ENCODE data around the gene SLIT1.

Gene SLIT1

GRCh38 chr10:97119058-97119745, 66.6 kb downstream of the SLIT1 start:
- TF ChIP-seq, protein P1, sequence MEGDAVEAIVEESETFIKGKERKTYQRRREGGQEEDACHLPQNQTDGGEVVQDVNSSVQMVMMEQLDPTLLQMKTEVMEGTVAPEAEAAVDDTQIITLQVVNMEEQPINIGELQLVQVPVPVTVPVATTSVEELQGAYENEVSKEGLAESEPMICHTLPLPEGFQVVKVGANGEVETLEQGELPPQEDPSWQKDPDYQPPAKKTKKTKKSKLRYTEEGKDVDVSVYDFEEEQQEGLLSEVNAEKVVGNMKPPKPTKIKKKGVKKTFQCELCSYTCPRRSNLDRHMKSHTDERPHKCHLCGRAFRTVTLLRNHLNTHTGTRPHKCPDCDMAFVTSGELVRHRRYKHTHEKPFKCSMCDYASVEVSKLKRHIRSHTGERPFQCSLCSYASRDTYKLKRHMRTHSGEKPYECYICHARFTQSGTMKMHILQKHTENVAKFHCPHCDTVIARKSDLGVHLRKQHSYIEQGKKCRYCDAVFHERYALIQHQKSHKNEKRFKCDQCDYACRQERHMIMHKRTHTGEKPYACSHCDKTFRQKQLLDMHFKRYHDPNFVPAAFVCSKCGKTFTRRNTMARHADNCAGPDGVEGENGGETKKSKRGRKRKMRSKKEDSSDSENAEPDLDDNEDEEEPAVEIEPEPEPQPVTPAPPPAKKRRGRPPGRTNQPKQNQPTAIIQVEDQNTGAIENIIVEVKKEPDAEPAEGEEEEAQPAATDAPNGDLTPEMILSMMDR (IDR thresholded peaks at IDR 0.05; ENCODE audit: low read depth, low read length, missing control alignments) = no peak
- no peak for DNase-seq
- Histone ChIP-seq H3K27me3 (replicated peaks) (peaks cover 1% of the 10 kb centered on the region), H3K27ac (no peak overlapping the region), H3K36me3 (replicated peaks) (no peaks in the 10 kb centered on the region), H3K4me3 (ENCODE audit: low read depth, low read length) (no peak overlapping the region)
- in situ Hi-C loops (cut with HindIII; ENCODE audit: low pct_ligation_motif_present, low sequenced_read_pairs) = no loop called here

GRCh38 chr10:97117372-97117771, 68.4 kb downstream of the SLIT1 start:
- H3K27ac ChIP-seq = no peak overlapping the region
- peaks cover 1% of the 10 kb centered on the region for H3K27me3 ChIP-seq (replicated peaks)
- H3K4me3 ChIP-seq (ENCODE audit: low read depth, low read length) = no peak overlapping the region
- TF ChIP-seq, protein P1 (IDR thresholded peaks at IDR 0.05; ENCODE audit: low read depth, low read length, missing control alignments) = peak; percentile 33
- no peaks in the 10 kb centered on the region for H3K36me3 ChIP-seq (replicated peaks)
- in situ Hi-C loops (cut with HindIII; ENCODE audit: low pct_ligation_motif_present, low sequenced_read_pairs) = no loop called here
- no peak for DNase-seq

DNA sequence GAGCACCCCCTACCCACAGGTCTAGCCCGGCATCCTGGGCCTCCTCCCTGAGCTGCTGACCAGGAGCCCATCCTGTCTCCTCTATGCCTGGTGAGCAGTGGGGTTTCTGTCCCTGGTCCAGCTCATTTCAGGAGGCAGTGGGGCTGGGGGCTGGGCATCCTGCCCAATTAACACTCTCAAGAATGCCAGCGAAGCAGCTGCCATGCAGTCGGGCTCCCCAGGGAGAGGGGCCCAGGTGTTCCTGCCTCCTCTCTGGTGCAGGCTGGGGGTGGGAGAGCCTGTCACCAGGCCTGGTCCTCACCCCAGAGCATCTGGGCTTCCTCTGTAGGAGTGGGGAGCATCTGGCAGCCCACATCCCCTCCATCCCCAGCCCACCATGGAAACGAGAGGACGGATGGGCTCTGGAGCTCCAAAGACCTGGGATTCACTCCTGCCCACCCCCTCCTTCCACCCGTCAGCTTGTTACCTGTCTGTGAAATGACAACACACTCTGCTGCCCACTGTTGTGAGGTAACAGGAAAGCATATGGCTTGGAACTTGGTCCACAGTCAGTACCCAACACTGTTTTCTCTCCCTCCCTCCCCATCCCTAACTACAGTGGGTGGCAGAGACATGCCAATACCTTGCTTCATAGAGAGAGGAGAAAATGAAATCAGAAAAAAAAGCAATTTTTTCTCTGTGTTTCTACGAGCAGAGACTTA, 69.1 kb downstream of the SLIT1 start:
- no peak overlapping the region for H3K4me3 ChIP-seq (ENCODE audit: low read depth, low read length)
- in situ Hi-C loops (cut with HindIII; ENCODE audit: low pct_ligation_motif_present, low sequenced_read_pairs) = no loop called here
- no peaks in the 10 kb centered on the region for H3K36me3 ChIP-seq (replicated peaks)
- peaks cover 1% of the 10 kb centered on the region for H3K27me3 ChIP-seq (replicated peaks)
- H3K27ac ChIP-seq = no peak overlapping the region
- no peak for DNase-seq
- TF ChIP-seq, protein P1 (IDR thresholded peaks at IDR 0.05; ENCODE audit: low read depth, low read length, missing control alignments) = no peak

GRCh38 chr10:97115846-97116245, 69.9 kb downstream of the SLIT1 start:
- H3K27ac ChIP-seq = no peak overlapping the region
- in situ Hi-C loops (cut with HindIII; ENCODE audit: low pct_ligation_motif_present, low sequenced_read_pairs) = no loop called here
- H3K36me3 ChIP-seq (replicated peaks) = no peaks in the 10 kb centered on the region
- H3K4me3 ChIP-seq (ENCODE audit: low read depth, low read length) = no peak overlapping the region
- DNase-seq = no peak
- H3K27me3 ChIP-seq (replicated peaks) = peaks cover 1% of the 10 kb centered on the region
- TF ChIP-seq, protein P1 (IDR thresholded peaks at IDR 0.05; ENCODE audit: low read depth, low read length, missing control alignments) = no peak

DNA sequence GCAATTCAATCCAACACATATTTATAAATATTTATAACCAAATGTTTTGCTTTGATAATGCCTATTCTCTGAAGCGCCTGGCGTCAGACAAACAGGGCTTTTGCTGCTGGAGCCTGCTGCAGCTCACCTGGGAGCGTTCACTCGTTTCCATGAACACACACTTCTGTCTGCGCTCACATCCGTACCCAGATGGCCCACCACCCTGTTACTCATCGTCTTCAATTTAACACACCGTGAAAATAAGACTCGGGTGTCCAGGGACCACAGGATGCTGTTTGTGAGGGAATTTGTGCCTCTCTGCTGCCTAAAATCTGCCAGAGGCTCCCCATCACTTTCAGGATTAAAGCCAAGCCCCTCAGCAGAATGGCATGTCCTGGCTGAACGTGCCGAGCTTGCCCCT, 74.1 kb downstream of the SLIT1 start:
- H3K4me3 ChIP-seq (ENCODE audit: low read depth, low read length) = no peak overlapping the region
- H3K27ac ChIP-seq = no peak overlapping the region
- TF ChIP-seq, protein P1 (IDR thresholded peaks at IDR 0.05; ENCODE audit: low read depth, low read length, missing control alignments) = no peak
- H3K27me3 ChIP-seq (replicated peaks) = peaks cover 1% of the 10 kb centered on the region
- DNase-seq = no peak
- in situ Hi-C loops (cut with HindIII; ENCODE audit: low pct_ligation_motif_present, low sequenced_read_pairs) = no loop called here
- H3K36me3 ChIP-seq (replicated peaks) = no peaks in the 10 kb centered on the region

Data from brain microvascular endothelial cell (primary cell).